ENCODE results near the gene SPACDR.

DNA sequence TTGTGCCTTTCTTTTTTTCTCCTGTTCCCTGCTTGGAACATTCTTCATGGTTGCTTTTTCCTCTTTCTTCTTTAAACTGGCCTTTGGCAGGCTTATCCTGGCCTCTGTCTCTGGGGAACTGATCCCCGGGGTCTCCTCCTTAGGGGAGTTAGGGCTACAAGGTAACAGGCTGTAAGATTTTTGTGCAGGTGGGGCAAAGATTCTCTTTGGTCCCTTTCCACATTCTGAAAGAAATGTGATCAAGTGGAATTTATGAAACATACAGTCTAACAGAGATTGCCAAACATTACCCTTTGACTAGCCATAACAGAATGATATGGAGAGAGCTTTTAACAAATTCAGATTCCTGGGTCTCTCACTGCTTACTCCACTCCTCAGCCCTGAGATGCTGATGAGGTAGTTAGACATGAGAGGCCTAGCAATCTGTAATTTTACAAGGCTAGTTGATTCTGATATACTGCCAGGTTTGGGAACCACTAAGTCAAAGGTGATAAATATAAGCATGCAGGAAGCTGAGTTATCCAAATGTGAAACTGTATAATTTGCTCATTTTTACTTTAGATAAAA is 44.3 kb downstream of the SPACDR start:
- TF ChIP-seq CTCF (IDR thresholded peaks at IDR 0.05; ENCODE audit: insufficient read depth, low read depth, low read length) (no peak), EZH2 (IDR thresholded peaks at IDR 0.05; ENCODE audit: insufficient read depth, low read length) (no peak)
